Measurements from ENCODE around the gene EPAS1. TPM values are rescaled to one million over a fixed set of nuclear protein-coding genes. Genes with fewer than 3 reads are reported as not detected.

Gene EPAS1
- total RNA-seq, 4 donors from 2014 or later: 102 to 260 (median 167) TPM

- no peaks in the 10 kb centered on the region for H3K36me3 ChIP-seq
- TF ChIP-seq POLR2A (IDR thresholded peaks at IDR 0.05) (no peak), POLR2AphosphoS5 (IDR thresholded peaks at IDR 0.05) (no peak), CTCF (IDR thresholded peaks at IDR 0.05) (no peak), EP300 (IDR thresholded peaks at IDR 0.05; ENCODE audit: low read depth) (no peak)
- H3K27ac ChIP-seq: peak overlapping the region in 2 of 4 donors; percentile 10 to 18
- in situ Hi-C loops (cut with MboI; ENCODE audit: low pct_ligation_motif_present in 1 of 4, low pct_unique_long_range_greater_than_20kb in 1 of 4, low sequenced_read_pairs in 3 of 4) (no loop called here), intact Hi-C loops (cut with DNase I; ENCODE audit: low total_unique reads) (no loop called here)
- no peak for DNase-seq
- H3K4me3 ChIP-seq: no peak overlapping the region
- peaks cover 0 to 11% (median 4%) of the 10 kb centered on the region in 4 donors for H3K4me1 ChIP-seq
- H3K27me3 ChIP-seq: no peaks in the 10 kb centered on the region
- no peaks in the 10 kb centered on the region for H3K9me3 ChIP-seq
- WGBS, 2 donors (ENCODE audit: low coverage in 1 of 2): 72 to 80% methylated on average over 2 to 5 of the region's 5 CpGs
Observed at GRCh38 chr2:46258937-46259776, 38.0 kb upstream of the EPAS1 start.

GRCh38 chr2:46259777-46260168 is 37.4 kb upstream of the EPAS1 start:
- Histone ChIP-seq H3K4me1 (peaks cover 0 to 11% (median 4%) of the 10 kb centered on the region in 4 donors), H3K9me3 (no peaks in the 10 kb centered on the region), H3K27me3 (no peaks in the 10 kb centered on the region), H3K27ac (peak overlapping the region in 1 of 4 donors; percentile 10), H3K4me3 (no peak overlapping the region), H3K36me3 (no peaks in the 10 kb centered on the region)
- in situ Hi-C loops (cut with MboI; ENCODE audit: low pct_ligation_motif_present in 1 of 4, low pct_unique_long_range_greater_than_20kb in 1 of 4, low sequenced_read_pairs in 3 of 4): no loop called here
- DNase-seq: no peak
- WGBS, 2 donors (ENCODE audit: low coverage in 1 of 2): 50 to 91% methylated on average over 1 of the region's 1 CpG
- intact Hi-C loops (cut with DNase I; ENCODE audit: low total_unique reads): no loop called here
- no peak for TF ChIP-seq POLR2AphosphoS5 (IDR thresholded peaks at IDR 0.05)
- TF ChIP-seq EP300 (IDR thresholded peaks at IDR 0.05; ENCODE audit: low read depth): no peak
- no peak for TF ChIP-seq POLR2A (IDR thresholded peaks at IDR 0.05)
- TF ChIP-seq CTCF (IDR thresholded peaks at IDR 0.05): no peak

- no peak for TF ChIP-seq EP300 (IDR thresholded peaks at IDR 0.05; ENCODE audit: low read depth)
- TF ChIP-seq POLR2A (IDR thresholded peaks at IDR 0.05): no peak
- TF ChIP-seq POLR2AphosphoS5 (IDR thresholded peaks at IDR 0.05): no peak
Observed at GRCh38 chr2:46260305-46260704, 36.9 kb upstream of the EPAS1 start.

GRCh38 chr2:46262248-46262938 is 34.8 kb upstream of the EPAS1 start:
- 50 to 77% methylated on average over 1 to 2 of the region's 2 CpGs for WGBS, 2 donors (ENCODE audit: low coverage in 1 of 2)
- intact Hi-C loops (cut with DNase I; ENCODE audit: low total_unique reads): no loop called here
- Histone ChIP-seq H3K27ac (no peak overlapping the region), H3K9me3 (no peaks in the 10 kb centered on the region), H3K4me1 (peaks cover 0 to 12% (median 4%) of the 10 kb centered on the region in 4 donors), H3K36me3 (no peaks in the 10 kb centered on the region), H3K27me3 (no peaks in the 10 kb centered on the region), H3K4me3 (no peak overlapping the region)
- in situ Hi-C loops (cut with MboI; ENCODE audit: low pct_ligation_motif_present in 1 of 4, low pct_unique_long_range_greater_than_20kb in 1 of 4, low sequenced_read_pairs in 3 of 4): no loop called here
- no peak for DNase-seq
- TF ChIP-seq POLR2A (IDR thresholded peaks at IDR 0.05) (no peak), POLR2AphosphoS5 (IDR thresholded peaks at IDR 0.05) (no peak), CTCF (IDR thresholded peaks at IDR 0.05) (no peak), EP300 (IDR thresholded peaks at IDR 0.05; ENCODE audit: low read depth) (no peak)

More at GRCh38 chr2:46260305-46260704, 36.9 kb upstream of the EPAS1 start:
- H3K27me3 ChIP-seq: no peaks in the 10 kb centered on the region
- 82 to 88% methylated on average over 3 to 4 of the region's 4 CpGs for WGBS, 2 donors (ENCODE audit: low coverage in 1 of 2)
- peaks cover 0 to 11% (median 4%) of the 10 kb centered on the region in 4 donors for H3K4me1 ChIP-seq
- intact Hi-C loops (cut with DNase I; ENCODE audit: low total_unique reads) (no loop called here), in situ Hi-C loops (cut with MboI; ENCODE audit: low pct_ligation_motif_present in 1 of 4, low pct_unique_long_range_greater_than_20kb in 1 of 4, low sequenced_read_pairs in 3 of 4) (no loop called here)
- no peak overlapping the region for H3K27ac ChIP-seq
- DNase-seq: no peak
- H3K9me3 ChIP-seq: no peaks in the 10 kb centered on the region
- H3K36me3 ChIP-seq: no peaks in the 10 kb centered on the region
- H3K4me3 ChIP-seq: no peak overlapping the region

Measured in transverse colon (tissue), 4 donors.